ENCODE data around the gene HDAC4.

HDAC4 gene

DNA sequence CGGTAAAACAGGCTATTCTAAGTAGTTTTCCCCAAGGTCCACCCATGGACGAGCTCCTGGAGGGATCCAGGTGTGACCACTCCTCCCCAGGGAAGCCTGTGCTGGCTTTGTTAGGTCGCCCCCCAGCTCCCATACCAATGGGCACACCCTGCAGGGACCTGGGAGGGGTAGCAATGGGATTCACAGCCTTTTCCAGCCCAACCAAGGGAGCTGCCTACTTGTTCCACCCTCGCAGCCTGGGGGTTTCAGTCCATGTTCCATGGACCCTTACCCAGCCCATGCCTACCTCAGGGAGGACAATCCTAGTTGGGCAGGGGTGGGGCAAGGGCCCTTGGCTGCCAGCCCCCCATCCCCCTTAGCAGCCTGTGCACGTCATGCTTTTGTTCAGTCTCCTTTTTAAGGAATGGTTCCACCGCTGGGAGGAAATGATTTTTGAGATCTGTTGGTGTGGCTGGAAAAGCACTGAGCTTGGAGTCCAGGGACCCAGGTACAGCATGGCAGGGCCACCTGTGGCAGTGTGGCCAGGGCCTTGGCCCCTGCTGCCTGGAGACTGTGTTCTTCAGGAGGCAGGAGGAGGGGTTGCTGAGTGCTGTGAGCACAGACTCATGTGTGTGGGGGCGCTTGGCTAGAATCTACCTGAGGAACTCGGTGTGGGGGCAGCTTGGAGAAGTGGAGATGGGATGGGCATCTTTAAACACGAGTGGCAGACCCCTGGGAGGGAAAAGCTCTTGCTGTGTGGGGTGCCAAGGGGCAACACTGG is 386.2 kb downstream of the HDAC4 start:
- DNase-seq = no peak

GRCh38 chr2:239013678-239013976 is 387.2 kb downstream of the HDAC4 start:
- no peak for DNase-seq

DNA sequence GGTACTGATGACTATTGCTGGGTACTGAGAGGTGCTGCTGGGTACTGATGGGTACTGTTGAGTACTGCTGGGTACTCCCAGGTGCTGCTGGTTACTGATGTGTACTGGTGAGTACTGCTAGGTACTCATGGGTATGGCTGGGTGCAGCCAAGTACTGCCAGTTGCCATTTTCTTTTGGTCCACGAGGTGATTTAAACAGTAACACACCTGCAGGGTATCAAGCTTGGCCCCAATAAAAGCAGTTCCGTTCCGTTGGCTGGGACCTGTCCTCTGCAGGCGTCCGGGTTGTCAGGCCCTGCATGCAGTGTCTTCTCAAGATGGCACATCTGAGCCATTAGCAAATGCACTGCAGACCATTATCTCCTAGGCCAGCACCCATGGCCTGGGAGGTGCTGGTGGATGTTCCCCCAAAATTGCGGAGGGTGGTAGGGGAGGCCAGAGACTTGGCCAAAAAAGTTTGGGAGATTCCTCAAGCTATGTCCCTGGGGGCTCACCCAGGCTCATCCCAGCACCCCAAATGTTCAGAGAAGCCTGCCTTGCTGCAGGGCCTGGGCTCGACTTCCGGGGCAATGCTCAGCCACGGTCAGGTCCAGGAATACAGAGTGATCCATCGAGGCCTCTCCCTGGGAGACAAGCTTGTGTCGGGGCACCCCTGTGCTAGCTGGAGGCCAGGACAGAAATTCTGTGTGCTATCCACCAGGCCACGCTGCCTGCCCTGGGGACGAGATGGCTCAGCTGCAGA is 387.7 kb downstream of the HDAC4 start:
- DNase-seq = no peak

DNA sequence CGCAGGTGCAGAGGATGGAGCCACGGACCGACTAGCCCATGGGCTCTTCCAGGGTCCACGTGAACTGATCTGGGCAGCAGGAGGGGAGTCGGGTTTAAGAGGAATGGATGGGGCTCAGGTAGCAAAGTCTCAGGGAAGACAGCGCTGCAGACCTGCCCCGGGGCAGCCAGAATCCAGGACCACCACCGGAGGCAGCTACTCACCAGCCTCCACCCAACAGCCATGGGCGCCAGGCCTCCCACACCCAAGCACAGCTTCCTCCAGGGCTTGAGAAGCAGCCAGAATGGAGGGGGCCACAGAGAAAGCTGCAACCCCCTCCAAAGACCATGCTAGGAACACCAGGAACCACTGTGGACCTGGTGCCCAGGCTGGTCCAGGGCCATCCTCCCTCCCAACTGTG is 388.6 kb downstream of the HDAC4 start:
- DNase-seq = no peak

GRCh38 chr2:239009589-239009961 is 391.2 kb downstream of the HDAC4 start:
- no peak for DNase-seq

DNA sequence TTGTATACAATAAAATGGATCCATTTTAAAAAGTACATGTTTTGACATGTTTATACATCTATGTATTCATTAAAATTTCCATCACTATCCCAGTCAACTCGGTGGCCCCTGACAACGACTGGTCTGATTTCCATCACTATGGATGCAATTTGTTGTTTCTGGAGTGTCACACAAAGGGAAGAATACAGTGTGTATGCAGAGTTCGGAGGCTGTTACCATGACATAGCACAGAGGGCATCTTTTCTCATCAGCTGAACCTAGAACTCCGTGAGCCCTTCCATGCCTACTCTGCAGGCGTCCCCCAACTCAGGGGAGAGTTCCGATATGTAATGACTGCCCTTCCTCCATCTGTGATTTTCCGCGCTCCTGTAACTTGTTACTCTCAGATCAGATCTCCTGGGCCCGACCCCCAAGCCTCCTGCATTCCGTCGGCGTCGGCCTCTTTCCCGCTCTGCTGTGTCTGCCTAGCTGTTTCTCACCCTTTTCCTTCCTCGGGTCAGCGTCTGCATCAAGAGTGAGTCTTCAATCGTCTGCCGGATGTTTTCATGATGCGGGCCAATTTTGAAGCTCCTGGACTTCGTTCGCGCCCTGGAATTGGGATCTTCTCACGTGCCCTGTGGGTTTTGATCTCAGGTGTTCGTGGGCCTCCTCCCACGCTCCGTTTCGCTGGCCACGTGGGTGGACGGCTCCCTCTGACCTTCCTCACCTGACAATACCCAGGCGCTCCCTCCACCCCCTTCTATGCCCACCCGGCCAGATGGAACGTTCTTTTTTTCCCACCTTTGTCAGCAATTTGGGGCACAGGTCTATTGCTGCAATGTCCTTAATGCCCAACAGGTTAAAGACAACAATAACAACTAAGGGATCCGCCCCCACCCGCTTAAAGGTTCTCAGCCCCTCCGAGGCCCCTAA is 391.9 kb downstream of the HDAC4 start:
- no peak for DNase-seq

GRCh38 chr2:239008004-239008403 is 392.8 kb downstream of the HDAC4 start:
- DNase-seq = no peak

DNA sequence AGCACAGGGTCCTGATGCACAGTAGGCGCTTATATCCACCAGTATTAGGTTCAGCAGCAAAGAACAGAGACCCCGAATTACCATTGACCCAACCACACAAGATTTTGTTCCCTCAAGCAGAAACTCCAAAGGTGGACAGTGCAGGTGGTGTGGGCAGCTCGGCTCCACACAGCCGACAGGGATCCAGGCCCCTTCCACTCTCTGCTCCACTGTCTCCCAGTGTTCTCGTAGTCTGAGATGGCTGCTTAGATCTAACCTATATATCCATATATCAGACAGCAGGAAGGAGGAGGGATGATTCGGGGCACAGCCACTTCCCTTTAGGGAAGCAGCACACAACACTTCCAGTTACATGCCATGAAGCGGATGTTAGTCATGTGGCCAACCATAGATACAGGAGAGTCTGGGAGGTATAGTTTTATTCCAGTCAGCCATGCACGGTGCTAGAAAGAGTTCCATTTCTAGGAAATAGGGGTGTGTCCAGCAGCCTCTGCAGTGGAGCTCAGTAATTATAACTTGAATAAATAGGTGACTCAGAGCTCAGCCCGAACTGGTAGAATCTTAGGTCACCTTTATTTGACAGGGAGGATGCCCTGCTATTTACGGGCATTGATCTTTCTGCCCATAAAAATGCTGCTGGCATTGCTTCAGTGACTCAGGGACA is 394.1 kb downstream of the HDAC4 start:
- DNase-seq = no peak

- DNase-seq = no peak
These were observed 395.2 kb downstream of the HDAC4 start for GRCh38 chr2:239005586-239005985.

- no peak for DNase-seq
These were observed 396.4 kb downstream of the HDAC4 start for GRCh38 chr2:239004274-239005015.

- no peak for DNase-seq
These were observed 397.1 kb downstream of the HDAC4 start for GRCh38 chr2:239003624-239004273.

- no peak for DNase-seq
These were observed 397.7 kb downstream of the HDAC4 start for GRCh38 chr2:239002954-239003623.

DNA sequence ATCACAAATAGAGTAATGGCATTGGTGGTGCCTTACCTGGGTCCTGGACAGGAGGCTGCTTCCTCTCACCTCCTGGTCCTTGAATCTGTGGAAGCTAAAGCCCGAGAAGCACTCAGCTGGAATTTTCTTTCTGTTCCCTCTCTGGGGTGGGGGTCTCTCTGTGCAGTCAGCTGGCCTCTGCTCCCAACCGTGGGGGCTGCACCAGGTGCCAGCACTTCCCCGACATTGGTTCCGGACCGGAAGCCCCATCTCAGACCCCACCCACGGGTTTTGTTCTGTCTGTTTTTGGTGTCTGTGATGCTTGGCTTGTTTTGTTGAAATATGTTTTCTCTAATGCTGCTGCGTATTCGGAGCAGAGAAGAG is 398.2 kb downstream of the HDAC4 start:
- no peak for DNase-seq

GRCh38 chr2:239001794-239002193 is 399.0 kb downstream of the HDAC4 start:
- no peak for DNase-seq

DNA sequence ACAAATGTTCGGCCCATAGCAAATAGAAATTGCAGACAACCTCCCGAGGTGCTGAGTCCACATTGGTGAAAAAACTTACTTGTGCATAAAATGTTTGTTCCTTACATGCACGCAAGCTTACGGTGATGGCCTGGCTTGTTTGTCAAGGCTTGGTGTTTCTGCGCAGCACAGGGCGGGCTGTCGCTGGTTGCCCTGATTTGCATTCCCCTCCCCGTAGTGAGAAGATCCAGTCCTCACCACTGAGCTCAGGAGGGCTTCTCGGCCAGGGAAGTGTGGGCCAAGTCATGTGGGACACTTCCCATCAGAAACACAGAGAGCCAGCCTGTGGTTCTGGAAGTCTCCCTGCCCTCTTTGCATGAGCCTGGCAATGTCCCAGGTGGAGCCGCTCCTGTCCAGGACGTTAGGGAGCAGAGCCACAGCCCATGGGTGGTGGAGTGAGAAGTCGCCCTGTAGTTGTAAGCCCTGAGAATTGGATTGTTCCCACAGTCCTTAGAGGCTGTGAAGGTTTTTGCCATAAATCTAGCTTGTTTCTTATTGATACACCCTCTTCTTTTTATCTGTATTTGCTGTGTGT is 400.2 kb downstream of the HDAC4 start:
- no peak for DNase-seq

DNA sequence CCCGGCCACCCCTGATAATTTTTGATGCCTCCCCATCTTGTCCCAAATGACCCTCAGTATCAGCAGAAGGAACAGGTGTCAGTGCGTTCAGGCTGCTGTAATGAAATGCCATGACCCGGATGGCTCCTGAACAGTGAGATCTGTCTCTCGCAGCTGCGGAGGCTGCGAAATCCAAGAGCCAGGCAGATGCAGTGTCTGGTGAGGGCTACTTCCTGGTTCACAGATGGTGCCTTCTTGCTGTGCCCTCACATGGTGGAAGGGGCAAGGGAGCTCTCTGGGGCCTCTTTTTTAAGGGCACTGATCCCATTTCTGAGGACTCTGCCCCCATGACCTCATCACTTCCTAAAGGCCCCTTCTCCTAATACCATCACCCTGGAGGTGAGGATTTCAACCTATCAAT is 400.7 kb downstream of the HDAC4 start:
- no peak for DNase-seq

DNA sequence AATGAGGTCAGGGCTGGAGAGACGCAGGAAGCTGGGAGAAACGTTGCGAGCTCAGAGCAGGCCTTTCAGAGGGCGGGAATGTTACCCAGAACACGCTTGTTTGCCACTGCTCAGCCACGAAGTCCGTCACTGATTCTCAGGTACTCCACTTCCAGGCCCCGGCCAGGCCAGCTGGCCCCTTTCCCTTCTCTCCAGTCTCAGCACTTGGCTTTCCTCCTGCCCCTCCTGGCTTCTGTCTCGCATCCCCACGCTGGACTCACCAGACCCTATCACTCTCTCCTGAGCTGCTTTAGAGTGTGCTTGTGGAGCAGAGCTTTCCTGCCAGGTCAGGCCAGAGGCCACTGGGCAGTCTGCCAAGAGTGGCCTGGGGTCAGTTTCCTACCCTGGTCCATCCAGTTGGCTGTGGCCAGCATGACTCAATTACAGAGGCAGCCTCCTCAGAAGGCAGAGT is 401.5 kb downstream of the HDAC4 start:
- DNase-seq = no peak

- no peak for DNase-seq
These were observed 402.0 kb downstream of the HDAC4 start for GRCh38 chr2:238998801-238999200.
